Measurements from ENCODE around the gene RSPO4.

- TF ChIP-seq CTCF (IDR thresholded peaks at IDR 0.05; ENCODE audit: insufficient read depth, low read length, poor library complexity, severe bottlenecking): no peak
- no peak for TF ChIP-seq EZH2phosphoT487 (conservative IDR thresholded peaks at IDR 0.05; ENCODE audit: low read length)
These were observed 19.4 kb downstream of the RSPO4 start for GRCh38 chr20:982754-983153.
